Fibroblast of mammary gland (primary cell): ENCODE measurements around the gene NTNG1.
A peak's percentile ranks its signal among the peaks of the same experiment; 100 is the strongest.

Source experiments
- DNase-seq: peaks from one replicate; pipeline ENCODE4 v3.0.0-alpha.2; 2010; ENCODE audit warnings: low read depth
- H3K4me3 ChIP-seq: 2 replicates; pipeline ENCODE4 v1.5.1; 2011; ENCODE audit warnings: low read depth, mild to moderate bottlenecking, low read length, moderate library complexity; ENCODE audit not compliant: control insufficient read depth
- CTCF ChIP-seq: conservative IDR thresholded peaks from 2 replicates; pipeline ENCODE4 v1.5.1; 2011; ENCODE audit warnings: low read depth, low read length, inconsistent platforms; ENCODE audit not compliant: control insufficient read depth, insufficient read depth

Gene NTNG1

GRCh38 chr1:107105914-107106313 is 34.9 kb upstream of the NTNG1 start:
- no peak for TF ChIP-seq CTCF

GRCh38 chr1:107110326-107110725 is 30.5 kb upstream of the NTNG1 start:
- no peak overlapping the region for H3K4me3 ChIP-seq
- DNase-seq = peak; percentile 12
- TF ChIP-seq CTCF = no peak

More at GRCh38 chr1:107105914-107106313, 34.9 kb upstream of the NTNG1 start:
- no peak for DNase-seq
- no peak overlapping the region for H3K4me3 ChIP-seq

- DNase-seq = no peak
Measured at GRCh38 chr1:107116306-107116790, 24.5 kb upstream of the NTNG1 start.

GRCh38 chr1:107122225-107122624 is 18.6 kb upstream of the NTNG1 start:
- no peak for DNase-seq
- H3K4me3 ChIP-seq = no peak overlapping the region
- no peak for TF ChIP-seq CTCF

More at GRCh38 chr1:107116306-107116790, 24.5 kb upstream of the NTNG1 start:
- H3K4me3 ChIP-seq = no peak overlapping the region
- no peak for TF ChIP-seq CTCF

- no peak for TF ChIP-seq CTCF
- H3K4me3 ChIP-seq = no peak overlapping the region
- no peak for DNase-seq
Measured at GRCh38 chr1:107123741-107124140, 17.1 kb upstream of the NTNG1 start.

- DNase-seq = no peak
- H3K4me3 ChIP-seq = no peak overlapping the region
- no peak for TF ChIP-seq CTCF
Measured at GRCh38 chr1:107124694-107125093, 16.1 kb upstream of the NTNG1 start.

- no peak for TF ChIP-seq CTCF
- no peak overlapping the region for H3K4me3 ChIP-seq
- no peak for DNase-seq
Measured at GRCh38 chr1:107132195-107132594, 8.6 kb upstream of the NTNG1 start.
